PC-9 (cell line): ENCODE data around the gene NTM. TPM values are rescaled to one million over a fixed set of nuclear protein-coding genes. Genes with fewer than 3 reads are reported as not detected.

Source experiments
- BruUV-seq: library from RNA; stranded (reverse); fragments of 400-500 nt; replicated peaks from 2 replicates; lab custom pipeline; 2021; lab: Mats Ljungman, UMichigan
- CTCF ChIA-PET: fragments of 300-600 bp; sonication (Branson Sonifier 250); formaldehyde crosslinking; loops from one replicate; lab custom pipeline; 2022; ENCODE audit warnings: antibody characterized with exemption; lab: Charles Lee
- POLR2A ChIA-PET: fragments of 300-600 bp; sonication (Branson Sonifier 250); formaldehyde crosslinking; loops from one replicate; lab custom pipeline; 2022; ENCODE audit warnings: antibody characterized with exemption; ENCODE audit not compliant: unreplicated experiment; lab: Charles Lee
- DNase-seq, 2 experiments: peaks; one replicate each; pipeline versions ENCODE4 v3.0.0 to v3.0.0-alpha.2; 2015 to 2022; ENCODE audit warnings: mixed read lengths in 1 of 2
- H2AFZ ChIP-seq: fragments of 200-600 bp; sonication (generic); 2 replicates; pipeline ENCODE4 v1.8.1; 2017; ENCODE audit warnings: antibody characterized with exemption
- H3F3A ChIP-seq: fragments of 200-600 bp; sonication (generic); 2 replicates; pipeline ENCODE4 v1.8.1; 2017; ENCODE audit warnings: antibody characterized with exemption, mild to moderate bottlenecking, low read depth; ENCODE audit not compliant: insufficient read depth
- H3K27ac ChIP-seq: fragments of 200-600 bp; sonication (generic); 2 replicates; pipeline ENCODE4 v1.6.1; 2016; ENCODE audit warnings: mixed run types
- H3K27me3 ChIP-seq: fragments of 200-600 bp; sonication (generic); 2 replicates; pipeline ENCODE4 v1.6.1; 2016; ENCODE audit warnings: low read depth, mixed run types; ENCODE audit not compliant: insufficient read depth
- H3K36me3 ChIP-seq: fragments of 200-600 bp; sonication (generic); 2 replicates; pipeline ENCODE4 v1.6.1; 2016; ENCODE audit warnings: low read depth, mixed run types
- H3K4me1 ChIP-seq: fragments of 200-600 bp; sonication (generic); replicated peaks from 2 replicates; pipeline ENCODE4 v1.6.1; 2016; ENCODE audit warnings: mixed run types; ENCODE audit not compliant: insufficient read depth
- H3K4me2 ChIP-seq: fragments of 200-600 bp; sonication (generic); 2 replicates; pipeline ENCODE4 v1.6.1; 2017; ENCODE audit warnings: mixed run types
- H3K4me3 ChIP-seq: fragments of 200-600 bp; sonication (generic); 2 replicates; pipeline ENCODE4 v1.6.1; 2016; ENCODE audit warnings: mixed run types
- H3K79me2 ChIP-seq: fragments of 200-600 bp; sonication (generic); 2 replicates; pipeline ENCODE4 v1.6.1; 2017; ENCODE audit warnings: low read depth, mixed run types
- H3K9me2 ChIP-seq: fragments of 200-600 bp; sonication (generic); 2 replicates; pipeline ENCODE4 v1.8.1; 2017; ENCODE audit warnings: mild to moderate bottlenecking; ENCODE audit not compliant: insufficient read depth
- H3K9me3 ChIP-seq: fragments of 200-600 bp; sonication (generic); 2 replicates; pipeline ENCODE4 v1.8.1; 2016; ENCODE audit warnings: low read depth; ENCODE audit not compliant: insufficient read depth
- H4K20me1 ChIP-seq: fragments of 200-600 bp; sonication (generic); 2 replicates; pipeline ENCODE4 v1.8.1; 2017; ENCODE audit not compliant: insufficient read depth
- CTCF ChIP-seq: fragments of 200-600 bp; sonication (generic); conservative IDR thresholded peaks from 2 replicates; pipeline ENCODE4 v1.6.1; 2017; ENCODE audit warnings: mixed run types, antibody characterized with exemption, mild to moderate bottlenecking, moderate library complexity
- EZH2 ChIP-seq: fragments of 200-600 bp; sonication (generic); IDR thresholded peaks from 2 replicates; pipeline ENCODE4 v1.8.0; 2017; ENCODE audit warnings: antibody characterized with exemption, low read depth
- intact Hi-C: fragments of 100-400 bp; cut with micrococcal nuclease; formaldehyde crosslinking; loops from one replicate; pipeline ENCODE4 v1.10.0; 2022; ENCODE audit not compliant: unreplicated experiment
- total RNA-seq: library from RNA; stranded (reverse); gene quantifications from 2 replicates; pipeline ENCODE4 v1.2.3, GENCODE V29; 2021

NTM gene
- total RNA-seq, 1 experiment from 2014 or later, result not detected

GRCh38 chr11:131934006-131934405, 563.6 kb downstream of the NTM start:
- Histone ChIP-seq H2AFZ (no peak overlapping the region), H3K4me3 (no peak overlapping the region), H3K9me3 (no peaks in the 10 kb centered on the region), H4K20me1 (no peaks in the 10 kb centered on the region), H3K4me2 (no peak overlapping the region), H3K27ac (no peak overlapping the region), H3K9me2 (no peaks in the 10 kb centered on the region), H3K4me1 (no peaks in the 10 kb centered on the region), H3K27me3 (peaks cover 41% of the 10 kb centered on the region), H3K36me3 (no peaks in the 10 kb centered on the region), H3F3A (no peaks in the 10 kb centered on the region), H3K79me2 (no peaks in the 10 kb centered on the region)
- ChIA-PET CTCF (interaction anchor here (0.6 kb wide), 1 partner anchor 1904 kb away, joined by 3 read pairs; no protein-coding TSS in a partner anchor), POLR2A (no interaction called here)
- intact Hi-C loops, result no loop called here
- no peak for TF ChIP-seq EZH2
- no peak for DNase-seq
- BruUV-seq, result no TSS peak

GRCh38 chr11:131938351-131938751, 567.9 kb downstream of the NTM start:
- peaks cover 14% of the 10 kb centered on the region for H3K27me3 ChIP-seq
- H3K4me3 ChIP-seq, result no peak overlapping the region
- DNase-seq, result no peak
- no peaks in the 10 kb centered on the region for H3K4me1 ChIP-seq
- no peaks in the 10 kb centered on the region for H3K9me3 ChIP-seq
- ChIA-PET CTCF (no interaction called here), POLR2A (no interaction called here)
- no peaks in the 10 kb centered on the region for H3K79me2 ChIP-seq
- intact Hi-C loops, result no loop called here
- no peak for TF ChIP-seq CTCF
- no peak for TF ChIP-seq EZH2
- H3K36me3 ChIP-seq, result no peaks in the 10 kb centered on the region
- H3K4me2 ChIP-seq, result no peak overlapping the region
- no peak overlapping the region for H2AFZ ChIP-seq
- H3K27ac ChIP-seq, result no peak overlapping the region
- H4K20me1 ChIP-seq, result no peaks in the 10 kb centered on the region
- no peaks in the 10 kb centered on the region for H3K9me2 ChIP-seq
- BruUV-seq, result no TSS peak
- no peaks in the 10 kb centered on the region for H3F3A ChIP-seq

- H3K4me1 ChIP-seq, result no peaks in the 10 kb centered on the region
- CTCF ChIA-PET, result no interaction called here
- no peaks in the 10 kb centered on the region for H3K9me3 ChIP-seq
These were observed 569.7 kb downstream of the NTM start for GRCh38 chr11:131940126-131940525.

More at GRCh38 chr11:131940126-131940525, 569.7 kb downstream of the NTM start:
- H3K27ac ChIP-seq, result no peak overlapping the region
- no peaks in the 10 kb centered on the region for H4K20me1 ChIP-seq
- no peaks in the 10 kb centered on the region for H3K36me3 ChIP-seq
- H3K79me2 ChIP-seq, result no peaks in the 10 kb centered on the region
- POLR2A ChIA-PET, result no interaction called here
- intact Hi-C loops, result no loop called here
- peaks cover 15% of the 10 kb centered on the region for H3K27me3 ChIP-seq
- BruUV-seq, result no TSS peak
- no peaks in the 10 kb centered on the region for H3F3A ChIP-seq
- DNase-seq, result no peak
- no peak overlapping the region for H3K4me2 ChIP-seq
- no peaks in the 10 kb centered on the region for H3K9me2 ChIP-seq
- TF ChIP-seq CTCF (no peak), EZH2 (no peak)
- H3K4me3 ChIP-seq, result no peak overlapping the region
- no peak overlapping the region for H2AFZ ChIP-seq
